GM12891 (cell line): ENCODE data around the gene TEX26.

ENCODE experiments used
- PAX5 ChIP-seq: IDR thresholded peaks from 2 replicates; pipeline ENCODE4 v1.6.1; 2011; ENCODE audit warnings: low read length, moderate library complexity, mild to moderate bottlenecking; ENCODE audit not compliant: insufficient read depth, severe bottlenecking
- POLR2A ChIP-seq: IDR thresholded peaks from 2 replicates; pipeline ENCODE4 v1.6.1; 2011; ENCODE audit warnings: low read depth, low read length, control low read depth
- POLR2AphosphoS5 ChIP-seq: IDR thresholded peaks from 2 replicates; pipeline ENCODE4 v1.6.1; 2011; ENCODE audit warnings: low read depth, low read length, control low read depth
- SPI1 ChIP-seq: IDR thresholded peaks from 2 replicates; pipeline ENCODE4 v1.6.1; 2011; ENCODE audit warnings: low read depth, low read length, control low read depth
- TAF1 ChIP-seq: IDR thresholded peaks from 2 replicates; pipeline ENCODE4 v1.6.1; 2011; ENCODE audit warnings: low read depth, low read length, control low read depth

GRCh38 chr13:30898070-30898469 is 34.4 kb upstream of the TEX26 start:
- TF ChIP-seq POLR2AphosphoS5 (no peak), SPI1 (no peak), POLR2A (no peak), TAF1 (no peak), PAX5 (no peak)
